Activated effector memory CD4-positive, alpha-beta T cell treated with anti-CD3 and anti-CD28 coated beads, Interleukin-2, amount 50 U/mL, for 16 hours (primary cell): ENCODE results near the gene TAX1BP3.

Experiments
- DNase-seq: peaks from one replicate; pipeline ENCODE4 v3.0.0-alpha.2; 2020

TAX1BP3 gene

GRCh38 chr17:3688027-3688553 is 19.7 kb upstream of the TAX1BP3 start:
- no peak for DNase-seq

GRCh38 chr17:3685174-3685573 is 16.8 kb upstream of the TAX1BP3 start:
- DNase-seq = no peak

- DNase-seq = peak; percentile 82
Measured at GRCh38 chr17:3683054-3683511, 14.7 kb upstream of the TAX1BP3 start.

- DNase-seq = no peak
Measured at GRCh38 chr17:3682033-3682432, 13.7 kb upstream of the TAX1BP3 start.

- no peak for DNase-seq
Measured at GRCh38 chr17:3681565-3681964, 13.2 kb upstream of the TAX1BP3 start.

GRCh38 chr17:3681057-3681456 is 12.7 kb upstream of the TAX1BP3 start:
- no peak for DNase-seq

- no peak for DNase-seq
Measured at GRCh38 chr17:3679531-3680126, 11.3 kb upstream of the TAX1BP3 start.

- no peak for DNase-seq
Measured at GRCh38 chr17:3678821-3679530, 10.6 kb upstream of the TAX1BP3 start.

GRCh38 chr17:3678095-3678820 is 9.9 kb upstream of the TAX1BP3 start:
- DNase-seq = no peak

- DNase-seq = no peak
Measured at GRCh38 chr17:3675886-3676285, 7.5 kb upstream of the TAX1BP3 start.

GRCh38 chr17:3672571-3672970 is 4.2 kb upstream of the TAX1BP3 start:
- DNase-seq = no peak

- no peak for DNase-seq
Measured at GRCh38 chr17:3669548-3669947, 1.2 kb upstream of the TAX1BP3 start.

- no peak for DNase-seq
Measured at GRCh38 chr17:3669085-3669347, 638 bp upstream of the TAX1BP3 start.

GRCh38 chr17:3667366-3668278 is 756 bp downstream of the TAX1BP3 start:
- no peak for DNase-seq

GRCh38 chr17:3666516-3666915 is 1.9 kb downstream of the TAX1BP3 start:
- no peak for DNase-seq

GRCh38 chr17:3665834-3666233 is 2.5 kb downstream of the TAX1BP3 start:
- DNase-seq = no peak

- no peak for DNase-seq
Measured at GRCh38 chr17:3663102-3664011, 5.0 kb downstream of the TAX1BP3 start.

- DNase-seq = no peak
Measured at GRCh38 chr17:3660311-3660891, 8.0 kb downstream of the TAX1BP3 start.

- no peak for DNase-seq
Measured at GRCh38 chr17:3659541-3660111, 8.8 kb downstream of the TAX1BP3 start.

GRCh38 chr17:3658784-3659449 is 9.5 kb downstream of the TAX1BP3 start:
- no peak for DNase-seq
